GM23338 (cell line): ENCODE results near the gene TARBP2. TPM values are rescaled to one million over a fixed set of nuclear protein-coding genes. Genes with fewer than 3 reads are reported as not detected.

Source experiments
- CREB1 ChIP-seq: fragments of 250-450 bp; sonication (Bioruptor Pico); IDR thresholded peaks from 2 replicates; pipeline ENCODE4 v1.5.0; 2020; ENCODE audit warnings: low read depth, mild to moderate bottlenecking, moderate library complexity
- EZH2phosphoT487 ChIP-seq: fragments of 200-600 bp; sonication (generic); IDR thresholded peaks from one replicate; pipeline ENCODE4 v1.8.1; 2018; ENCODE audit warnings: antibody characterized with exemption; ENCODE audit not compliant: unreplicated experiment
- JUNB ChIP-seq: IDR thresholded peaks from one replicate; pipeline ENCODE4 v1.6.1; 2016; ENCODE audit warnings: antibody characterized with exemption; ENCODE audit not compliant: unreplicated experiment
- NANOG ChIP-seq: IDR thresholded peaks from 2 replicates; pipeline ENCODE4 v1.6.1; 2016; ENCODE audit warnings: antibody characterized with exemption, borderline replicate concordance
- POLR2AphosphoS5 ChIP-seq: IDR thresholded peaks from 2 replicates; pipeline ENCODE4 v1.6.1; 2016; ENCODE audit warnings: antibody characterized with exemption, low read depth
- REST ChIP-seq: IDR thresholded peaks from one replicate; pipeline ENCODE4 v1.6.1; 2018; ENCODE audit warnings: antibody characterized with exemption; ENCODE audit not compliant: unreplicated experiment
- STAT1 ChIP-seq: IDR thresholded peaks from one replicate; pipeline ENCODE4 v1.6.1; 2016; ENCODE audit warnings: antibody characterized with exemption; ENCODE audit not compliant: unreplicated experiment
- ZNF114 ChIP-seq: fragments of 250-450 bp; sonication (Bioruptor Pico); IDR thresholded peaks from 2 replicates; pipeline ENCODE4 v1.5.0; 2020; ENCODE audit warnings: mild to moderate bottlenecking, moderate library complexity
- ZNF462 ChIP-seq: fragments of 250-450 bp; sonication (Bioruptor Pico); IDR thresholded peaks from 2 replicates; pipeline ENCODE4 v1.5.0; 2020; ENCODE audit warnings: mild to moderate bottlenecking, moderate library complexity
- polyA plus RNA-seq: library from polyadenylated mRNA; unstranded; fragments of >200 nt; fragmentation: Nextera tagmentation; extraction: Ambion mirVana; gene quantifications from 2 replicates; pipeline ENCODE4 v1.2.1, GENCODE V29; 2016
- total RNA-seq: library from RNA; depleted of rRNA; stranded (reverse); fragments of >200 nt; shearing (Covaris generic); gene quantifications from 2 replicates; pipeline ENCODE4 v1.2.3, GENCODE V29; 2014

Gene TARBP2
- total and polyA plus RNA-seq, 2 experiments from 2014 or later = 57.0 to 83.4 TPM

GRCh38 chr12:53489242-53489864 lies 11.7 kb upstream of the TARBP2 start (continued):
- TF ChIP-seq REST (no peak), POLR2AphosphoS5 (no peak), JUNB (no peak), CREB1 (CRISPR knock-in tag) (no peak), EZH2phosphoT487 (no peak), ZNF114 (CRISPR knock-in tag) (no peak), NANOG (no peak), STAT1 (no peak), ZNF462 (CRISPR knock-in tag) (no peak)
